Measurements from ENCODE around the gene CACNA2D2. TPM values are rescaled to one million over a fixed set of nuclear protein-coding genes. Genes with fewer than 3 reads are reported as not detected.

The CACNA2D2 gene
- total RNA-seq, 5 donors from 2014 or later (not counting 1 experiment from before 2014, with no cell fraction given): 2.6 to 8.9 (median 4.1) TPM

DNA sequence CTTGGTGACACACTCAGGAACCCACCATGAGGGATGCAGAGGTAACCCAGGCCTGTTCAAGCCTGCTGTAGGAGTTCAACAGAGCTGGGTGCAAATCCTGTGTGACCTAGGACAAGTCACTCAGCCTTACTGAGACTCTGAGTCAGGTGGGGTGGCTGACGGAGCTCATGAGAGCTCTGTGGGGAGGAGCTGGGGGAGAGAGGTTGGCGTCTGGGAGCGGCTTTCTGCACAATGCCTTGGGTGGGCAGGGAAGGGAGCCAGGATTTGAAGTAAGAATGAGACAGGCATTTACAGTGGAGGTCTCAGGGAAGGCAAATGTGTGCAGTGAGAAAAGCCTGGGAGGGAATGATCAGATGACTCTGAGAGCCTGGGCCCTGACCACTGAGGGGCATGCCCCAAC lies 45.8 kb upstream of the CACNA2D2 start:
- Histone ChIP-seq H3K27ac (ENCODE audit: low read length) (no peak overlapping the region), H3K27me3 (replicated peaks in 1 of 2; ENCODE audit: control insufficient read depth in 2 of 2, extremely low read depth in 1 of 2, insufficient read depth in 2 of 2, low read length in 1 of 2) (peaks cover 0 to 15% of the 10 kb centered on the region in 2 experiments), H3K9me3 (no peaks in the 10 kb centered on the region), H3K4me3 (ENCODE audit: control insufficient read depth in 1 of 2, extremely low read depth in 1 of 2, low read length in 1 of 2) (no peak overlapping the region), H3K36me3 (ENCODE audit: control insufficient read depth in 2 of 2, extremely low read depth in 1 of 2, insufficient read depth in 1 of 2, low read length in 1 of 2) (no peaks in the 10 kb centered on the region), H3K4me1 (ENCODE audit: control insufficient read depth in 1 of 2, extremely low read depth in 1 of 2, insufficient read depth in 2 of 2, low read length in 2 of 2) (peaks cover 0 to 13% of the 10 kb centered on the region in 2 experiments)
- ChIA-PET CTCF (interaction anchor here in 1 of 2 donors (1.2 kb wide), 3 partner anchors 62 to 201 kb away, joined by 3 to 4 read pairs (median 4); partner anchors contain the start of genes CISH, CYB561D2 and NPRL2), POLR2A (no interaction called here)
- ATAC-seq (replicated peaks in 1 of 4) (no peak), DNase-seq (no peak)
- H3K36me3 Mint-ChIP-seq: no peaks in the 10 kb centered on the region
- no peaks in the 10 kb centered on the region for H3K27me3 Mint-ChIP-seq
- H3K27ac Mint-ChIP-seq: no peak overlapping the region
- WGBS (ENCODE audit: insufficient coverage): 84% methylated on average over 3 of the region's 3 CpGs
- peaks cover 0 to 5% (median 0%) of the 10 kb centered on the region in 3 donors for H3K4me1 Mint-ChIP-seq
- H3K4me3 Mint-ChIP-seq: no peak overlapping the region
- H3K9me3 Mint-ChIP-seq: no peaks in the 10 kb centered on the region

DNA sequence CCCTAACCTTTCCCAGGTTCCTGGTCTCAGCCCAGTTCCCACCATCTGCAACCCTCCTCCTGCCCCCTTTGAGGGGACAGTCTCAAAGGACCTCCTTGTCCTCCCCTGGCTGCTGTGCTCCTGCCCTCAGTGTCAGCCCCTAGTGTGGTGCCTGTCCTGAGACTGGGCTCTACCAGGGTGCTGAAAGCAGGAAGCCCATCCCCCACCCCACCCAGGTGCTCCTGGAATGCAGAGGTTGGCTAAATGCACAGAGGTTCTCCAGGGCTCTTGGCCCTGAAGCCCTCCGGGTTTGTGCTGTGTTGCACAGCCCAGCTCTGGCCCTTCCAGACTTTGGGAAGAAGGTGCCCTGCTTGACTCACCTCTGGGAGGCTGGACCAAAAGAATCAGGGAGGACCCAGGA lies 42.3 kb upstream of the CACNA2D2 start:
- Histone ChIP-seq H3K9me3 (no peaks in the 10 kb centered on the region), H3K27me3 (replicated peaks in 1 of 2; ENCODE audit: control insufficient read depth in 2 of 2, extremely low read depth in 1 of 2, insufficient read depth in 2 of 2, low read length in 1 of 2) (peaks cover 0 to 22% of the 10 kb centered on the region in 2 experiments), H3K4me3 (ENCODE audit: control insufficient read depth in 1 of 2, extremely low read depth in 1 of 2, low read length in 1 of 2) (no peak overlapping the region), H3K27ac (ENCODE audit: low read length) (no peak overlapping the region), H3K4me1 (ENCODE audit: control insufficient read depth in 1 of 2, extremely low read depth in 1 of 2, insufficient read depth in 2 of 2, low read length in 2 of 2) (peaks cover 0 to 22% of the 10 kb centered on the region in 2 experiments), H3K36me3 (ENCODE audit: control insufficient read depth in 2 of 2, extremely low read depth in 1 of 2, insufficient read depth in 1 of 2, low read length in 1 of 2) (no peaks in the 10 kb centered on the region)
- WGBS (ENCODE audit: insufficient coverage): 92% methylated on average over 1 of the region's 1 CpG
- H3K4me1 Mint-ChIP-seq: no peaks in the 10 kb centered on the region
- no peak overlapping the region for H3K27ac Mint-ChIP-seq
- DNase-seq (no peak), ATAC-seq (replicated peaks in 1 of 4) (no peak)
- H3K4me3 Mint-ChIP-seq: no peak overlapping the region
- no peaks in the 10 kb centered on the region for H3K36me3 Mint-ChIP-seq
- H3K9me3 Mint-ChIP-seq: no peaks in the 10 kb centered on the region
- ChIA-PET CTCF (interaction anchor here (0.5 to 0.7 kb wide), 3 partner anchors 11 to 677 kb away, joined by 3 to 10 read pairs (median 3); no protein-coding TSS in a partner anchor), POLR2A (no interaction called here)
- peaks cover 0 to 7% of the 10 kb centered on the region in 2 donors for H3K27me3 Mint-ChIP-seq

DNA sequence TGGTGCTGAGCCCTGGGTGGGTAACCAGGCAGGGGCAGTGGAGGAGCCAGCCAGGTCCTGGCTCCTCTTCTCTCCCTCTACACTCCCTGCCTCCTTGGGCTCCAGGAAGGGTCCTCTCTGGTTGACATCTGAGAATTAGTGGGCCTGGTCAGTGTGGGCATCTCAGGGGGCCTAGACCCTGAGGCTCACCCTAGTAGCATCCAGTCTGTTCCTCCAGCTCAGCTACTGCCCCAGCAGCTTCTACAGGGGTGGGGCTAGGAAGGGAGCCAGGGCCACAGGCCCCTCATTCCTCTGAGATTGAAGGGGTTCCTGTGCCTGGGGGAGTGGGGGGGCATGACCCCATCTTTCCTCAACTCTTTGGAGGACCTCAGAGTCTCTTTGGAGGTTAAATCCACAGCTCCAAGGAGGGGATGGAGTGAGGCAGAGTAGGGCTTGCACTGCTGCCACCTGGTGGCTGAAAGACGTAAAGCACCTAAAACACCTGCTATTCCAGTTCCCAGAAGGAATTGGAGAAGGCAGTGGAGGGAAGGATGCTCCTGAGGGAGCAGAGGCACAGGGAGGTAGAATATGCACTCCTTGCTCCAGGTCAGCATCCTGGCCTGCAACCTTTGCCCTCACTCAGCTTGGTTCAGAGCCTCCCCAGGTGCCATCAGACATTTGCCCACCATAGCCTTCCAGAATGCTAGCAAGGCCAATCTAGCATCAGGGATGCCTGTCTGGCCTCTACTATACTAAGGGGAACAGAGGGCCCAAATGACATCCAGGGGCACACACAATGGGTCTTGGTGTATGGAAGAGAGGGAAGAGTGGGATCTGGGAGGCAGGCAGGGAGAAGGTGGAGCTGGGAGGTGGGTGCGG lies 39.0 kb upstream of the CACNA2D2 start:
- Histone ChIP-seq H3K27me3 (replicated peaks in 1 of 2; ENCODE audit: control insufficient read depth in 2 of 2, extremely low read depth in 1 of 2, insufficient read depth in 2 of 2, low read length in 1 of 2) (peaks cover 0 to 44% of the 10 kb centered on the region in 2 experiments), H3K4me3 (ENCODE audit: control insufficient read depth in 1 of 2, extremely low read depth in 1 of 2, low read length in 1 of 2) (no peak overlapping the region), H3K4me1 (ENCODE audit: control insufficient read depth in 1 of 2, extremely low read depth in 1 of 2, insufficient read depth in 2 of 2, low read length in 2 of 2) (peaks cover 0 to 22% of the 10 kb centered on the region in 2 experiments), H3K9me3 (no peaks in the 10 kb centered on the region), H3K27ac (ENCODE audit: low read length) (no peak overlapping the region), H3K36me3 (ENCODE audit: control insufficient read depth in 2 of 2, extremely low read depth in 1 of 2, insufficient read depth in 1 of 2, low read length in 1 of 2) (no peaks in the 10 kb centered on the region)
- Mint-ChIP-seq H3K27ac (no peak overlapping the region), H3K4me1 (no peaks in the 10 kb centered on the region), H3K4me3 (no peak overlapping the region), H3K27me3 (peaks cover 7 to 14% of the 10 kb centered on the region in 2 donors), H3K9me3 (no peaks in the 10 kb centered on the region), H3K36me3 (no peaks in the 10 kb centered on the region)
- POLR2A ChIA-PET: no interaction called here
- WGBS (ENCODE audit: insufficient coverage): no CpG with 5 or more reads among the region's 2 CpGs
- ATAC-seq (replicated peaks in 1 of 4) (peak; percentile 56 to 64 (median 60)), DNase-seq (peak in 32 of 35 experiments; percentile 5 to 79 (median 47))
- CTCF ChIA-PET: interaction anchor here (0.7 to 1.4 kb wide), 7 partner anchors 69 to 202 kb away, joined by 3 to 9 read pairs (median 5); partner anchors contain the start of genes CISH (in 1 of the 2) and RASSF1 (in 1 of the 2)

DNA sequence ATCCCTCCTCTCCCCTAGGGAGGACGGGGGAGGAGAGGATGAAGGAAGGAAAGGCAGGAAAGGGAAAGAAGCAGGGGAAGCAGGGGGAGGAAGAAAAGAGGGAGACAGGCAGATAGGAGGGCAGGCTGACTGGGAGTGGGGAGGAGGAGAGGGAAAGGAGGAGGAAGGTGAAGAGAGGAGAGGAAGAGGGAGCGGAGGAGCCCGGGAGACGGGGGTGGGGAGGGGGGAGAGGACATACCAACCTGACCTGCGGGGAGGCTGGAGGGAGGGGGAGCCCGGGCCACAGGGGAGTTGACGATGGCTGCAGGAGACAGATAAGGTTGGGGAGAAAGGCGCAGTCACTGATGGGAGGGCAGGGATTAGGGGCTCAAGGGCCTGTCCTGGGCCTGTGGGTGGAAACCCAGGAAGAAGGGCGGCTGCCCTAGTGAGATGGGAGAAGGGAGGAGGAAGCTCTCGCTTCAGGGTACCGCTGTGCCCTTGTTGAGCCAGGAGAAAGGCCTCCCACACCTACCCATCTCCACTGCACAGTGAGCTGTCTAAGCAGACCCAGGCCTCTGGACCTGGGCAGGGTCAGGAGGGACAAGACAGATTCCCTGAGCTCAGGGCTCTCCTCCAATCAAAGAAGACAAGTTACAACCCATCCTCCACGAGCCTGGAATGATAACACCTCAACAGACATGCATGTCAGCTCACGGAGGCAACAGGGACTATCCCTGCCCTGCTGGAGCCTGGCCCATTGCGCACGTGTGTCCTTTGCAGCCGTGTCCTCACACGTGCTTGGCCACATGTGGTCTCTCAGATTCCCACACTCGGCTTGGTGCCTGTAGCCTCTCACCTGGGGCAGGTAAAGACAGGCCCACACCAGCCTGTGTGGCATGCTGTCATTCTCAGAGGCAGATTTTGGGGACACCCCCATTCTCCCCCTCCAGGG lies 36.2 kb upstream of the CACNA2D2 start:
- WGBS (ENCODE audit: insufficient coverage): 57% methylated on average over 11 of the region's 18 CpGs
- CTCF ChIA-PET: no interaction called here
- no peak overlapping the region for H3K27ac Mint-ChIP-seq
- peaks cover 0 to 58% of the 10 kb centered on the region in 2 experiments for H3K27me3 ChIP-seq (replicated peaks in 1 of 2; ENCODE audit: control insufficient read depth in 2 of 2, extremely low read depth in 1 of 2, insufficient read depth in 2 of 2, low read length in 1 of 2)
- H3K4me3 Mint-ChIP-seq: no peak overlapping the region
- H3K9me3 Mint-ChIP-seq: no peaks in the 10 kb centered on the region
- no peaks in the 10 kb centered on the region for H3K4me1 Mint-ChIP-seq
- ATAC-seq (replicated peaks in 1 of 4) (no peak), DNase-seq (no peak)
- peaks cover 0 to 9% of the 10 kb centered on the region in 2 experiments for H3K4me1 ChIP-seq (ENCODE audit: control insufficient read depth in 1 of 2, extremely low read depth in 1 of 2, insufficient read depth in 2 of 2, low read length in 2 of 2)
- no peak overlapping the region for H3K4me3 ChIP-seq (ENCODE audit: control insufficient read depth in 1 of 2, extremely low read depth in 1 of 2, low read length in 1 of 2)
- H3K27me3 Mint-ChIP-seq: peaks cover 21 to 24% of the 10 kb centered on the region in 2 donors
- H3K36me3 Mint-ChIP-seq: no peaks in the 10 kb centered on the region
- H3K27ac ChIP-seq (ENCODE audit: low read length): no peak overlapping the region
- POLR2A ChIA-PET: no interaction called here
- H3K9me3 ChIP-seq: no peaks in the 10 kb centered on the region
- H3K36me3 ChIP-seq (ENCODE audit: control insufficient read depth in 2 of 2, extremely low read depth in 1 of 2, insufficient read depth in 1 of 2, low read length in 1 of 2): no peaks in the 10 kb centered on the region

DNA sequence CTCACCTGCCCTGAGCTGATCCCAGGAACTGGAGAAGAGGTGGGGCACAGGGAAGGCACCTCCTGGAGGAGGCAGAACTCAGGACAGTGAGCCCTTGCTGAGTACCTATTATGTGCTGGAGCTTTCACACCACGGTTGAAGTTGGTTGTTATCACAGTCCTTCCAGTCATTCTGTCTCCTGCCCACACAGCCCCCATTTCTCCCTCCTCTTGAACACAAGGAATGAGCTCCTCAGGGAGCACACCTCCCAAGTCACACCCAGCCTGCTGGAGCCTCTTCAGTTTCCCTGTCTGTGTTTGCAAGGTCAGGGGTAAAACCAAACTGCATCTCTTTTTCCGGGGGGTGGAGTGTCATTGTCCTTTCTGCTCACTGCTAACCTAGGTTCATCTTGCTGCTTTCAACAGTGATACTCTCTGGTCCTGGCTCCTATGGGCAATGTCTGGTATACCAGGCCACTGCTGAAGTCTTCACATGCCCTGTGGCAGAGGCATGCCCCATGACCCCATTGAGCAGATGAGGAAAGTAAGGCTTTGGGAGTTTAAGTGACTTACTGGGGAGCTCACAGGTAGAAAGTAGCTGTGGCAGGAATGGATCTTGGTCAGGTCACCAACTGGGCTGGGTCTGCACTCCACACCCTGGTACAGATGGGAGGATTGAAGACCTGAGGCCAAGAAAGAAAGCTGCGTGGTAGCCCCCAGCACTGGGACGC lies 34.1 kb upstream of the CACNA2D2 start:
- H3K9me3 ChIP-seq: no peaks in the 10 kb centered on the region
- ChIA-PET CTCF (interaction anchor here (0.5 to 0.7 kb wide), 3 partner anchors 80 to 475 kb away, joined by 3 to 4 read pairs (median 3); no protein-coding TSS in a partner anchor), POLR2A (no interaction called here)
- DNase-seq: no peak
- peaks cover 0 to 70% of the 10 kb centered on the region in 2 experiments for H3K27me3 ChIP-seq (replicated peaks in 1 of 2; ENCODE audit: control insufficient read depth in 2 of 2, extremely low read depth in 1 of 2, insufficient read depth in 2 of 2, low read length in 1 of 2)
- peaks cover 21 to 29% of the 10 kb centered on the region in 2 donors for H3K27me3 Mint-ChIP-seq
- no peak overlapping the region for H3K4me3 Mint-ChIP-seq
- ATAC-seq (replicated peaks in 1 of 4): no peak
- H3K36me3 ChIP-seq (ENCODE audit: control insufficient read depth in 2 of 2, extremely low read depth in 1 of 2, insufficient read depth in 1 of 2, low read length in 1 of 2): no peaks in the 10 kb centered on the region
- no peak overlapping the region for H3K27ac ChIP-seq (ENCODE audit: low read length)
- WGBS (ENCODE audit: insufficient coverage): 89% methylated on average over 4 of the region's 4 CpGs
- no peaks in the 10 kb centered on the region for H3K9me3 Mint-ChIP-seq
- H3K4me3 ChIP-seq (ENCODE audit: control insufficient read depth in 1 of 2, extremely low read depth in 1 of 2, low read length in 1 of 2): no peak overlapping the region
- no peaks in the 10 kb centered on the region for H3K36me3 Mint-ChIP-seq
- peaks cover 0 to 6% of the 10 kb centered on the region in 2 experiments for H3K4me1 ChIP-seq (ENCODE audit: control insufficient read depth in 1 of 2, extremely low read depth in 1 of 2, insufficient read depth in 2 of 2, low read length in 2 of 2)
- H3K27ac Mint-ChIP-seq: no peak overlapping the region
- no peaks in the 10 kb centered on the region for H3K4me1 Mint-ChIP-seq
